PC-3 (cell line): ENCODE measurements around the gene BLCAP. TPM values are rescaled to one million over a fixed set of nuclear protein-coding genes. Genes with fewer than 3 reads are reported as not detected.

Experiments
- ATAC-seq: fragments of 200-7000 bp; cut with Tn5 transposase; 2 replicates; pipeline ENCODE4 v1.9.1; 2020; ENCODE audit warnings: mild to moderate bottlenecking, moderate library complexity
- BruUV-seq: library from RNA; stranded (reverse); fragments of 400-500 nt; replicated peaks from 2 replicates; lab custom pipeline; 2021; lab: Mats Ljungman, UMichigan
- CTCF ChIA-PET: fragments of 300-600 bp; sonication (Branson Sonifier 250); formaldehyde crosslinking; loops from one replicate; lab custom pipeline; 2022; ENCODE audit warnings: antibody characterized with exemption; lab: Charles Lee
- POLR2A ChIA-PET: fragments of 300-600 bp; sonication (Branson Sonifier 250); formaldehyde crosslinking; loops from one replicate; lab custom pipeline; 2022; ENCODE audit warnings: antibody characterized with exemption; ENCODE audit not compliant: unreplicated experiment; lab: Charles Lee
- DNase-seq: peaks from one replicate; pipeline ENCODE4 v3.0.0-alpha.2; 2015
- H2AFZ ChIP-seq: fragments of 300-600 bp; sonication (generic); 2 replicates; pipeline ENCODE4 v1.6.0; 2016; ENCODE audit warnings: antibody characterized with exemption, low read length
- H3F3A ChIP-seq: fragments of 300-600 bp; sonication (generic); one replicate; pipeline ENCODE4 v1.6.0; 2017; ENCODE audit warnings: antibody characterized with exemption, low read length, control low read depth, mild to moderate bottlenecking; ENCODE audit not compliant: unreplicated experiment
- H3K27ac ChIP-seq: fragments of 300-600 bp; sonication (generic); 2 replicates; pipeline ENCODE4 v1.5.1; 2016; ENCODE audit warnings: mild to moderate bottlenecking, low read length
- H3K27me3 ChIP-seq: fragments of 300-600 bp; sonication (generic); 2 replicates; pipeline ENCODE4 v1.6.1; 2016; ENCODE audit warnings: low read length, mixed read lengths
- H3K36me3 ChIP-seq: fragments of 300-600 bp; sonication (generic); 2 replicates; pipeline ENCODE4 v1.6.1; 2016; ENCODE audit warnings: low read depth, mixed run types, low read length, mixed read lengths
- H3K4me1 ChIP-seq: fragments of 300-600 bp; sonication (generic); 2 replicates; pipeline ENCODE4 v1.5.1; 2016; ENCODE audit warnings: low read length; ENCODE audit not compliant: insufficient read depth
- H3K4me2 ChIP-seq: fragments of 300-600 bp; sonication (generic); 2 replicates; pipeline ENCODE4 v1.6.0; 2016; ENCODE audit warnings: low read length
- H3K4me3 ChIP-seq: fragments of 300-600 bp; sonication (generic); 2 replicates; pipeline ENCODE4 v1.5.1; 2016; ENCODE audit warnings: mild to moderate bottlenecking, low read length, mixed read lengths
- H3K79me2 ChIP-seq: fragments of 300-600 bp; sonication (generic); 2 replicates; pipeline ENCODE4 v1.6.1; 2017; ENCODE audit warnings: low read length, mixed read lengths
- H3K9ac ChIP-seq: fragments of 300-600 bp; sonication (generic); 2 replicates; pipeline ENCODE4 v1.6.0; 2016; ENCODE audit warnings: mild to moderate bottlenecking, low read length
- H3K9me2 ChIP-seq: fragments of 300-600 bp; sonication (generic); replicated peaks from 2 replicates; pipeline ENCODE4 v1.6.1; 2016; ENCODE audit warnings: mixed run types, low read length, mixed read lengths
- H3K9me3 ChIP-seq: fragments of 300-600 bp; sonication (generic); 2 replicates; pipeline ENCODE4 v1.6.1; 2016; ENCODE audit warnings: low read length, mixed read lengths
- H4K20me1 ChIP-seq: fragments of 300-600 bp; sonication (generic); 2 replicates; pipeline ENCODE4 v1.6.1; 2016; ENCODE audit warnings: low read length, mixed read lengths
- CTCF ChIP-seq: fragments of 300-600 bp; sonication (generic); conservative IDR thresholded peaks from 2 replicates; pipeline ENCODE4 v1.5.1; 2017; ENCODE audit warnings: antibody characterized with exemption, low read depth, mild to moderate bottlenecking, low read length
- EZH2 ChIP-seq: fragments of 300-600 bp; sonication (generic); IDR thresholded peaks from one replicate; pipeline ENCODE4 v1.6.1; 2017; ENCODE audit warnings: antibody characterized with exemption, mild to moderate bottlenecking, low read length; ENCODE audit not compliant: unreplicated experiment
- EZH2phosphoT487 ChIP-seq: fragments of 300-600 bp; sonication (generic); IDR thresholded peaks from 2 replicates; pipeline ENCODE4 v1.6.1; 2018; ENCODE audit warnings: mild to moderate bottlenecking, antibody characterized with exemption, low read length, borderline replicate concordance
- intact Hi-C: fragments of 100-400 bp; cut with micrococcal nuclease; formaldehyde crosslinking; loops from 2 replicates; pipeline ENCODE4 v1.9.0; 2023
- total RNA-seq: library from RNA; depleted of rRNA; stranded (reverse); fragments of >200 nt; gene quantifications from 2 replicates; pipeline ENCODE4 v1.2.3, GENCODE V29; 2014

BLCAP gene
- total RNA-seq, 1 experiment from 2014 or later: 100 TPM

- POLR2A ChIA-PET: interaction anchor here (0.6 kb wide), 1 partner anchor 458 kb away, joined by 5 read pairs; no protein-coding TSS in a partner anchor
- peaks cover 20% of the 10 kb centered on the region; the same call in 1 of the 2 replicates for H3K27me3 ChIP-seq
Measured at GRCh38 chr20:37565134-37565811, 37.6 kb upstream of the BLCAP start.

GRCh38 chr20:37564388-37565133 lies 36.9 kb upstream of the BLCAP start:
- BruUV-seq: no TSS peak
- DNase-seq: peak; percentile 70
- Histone ChIP-seq H3K79me2 (no peaks in the 10 kb centered on the region), H3K4me1 (peaks cover 10% of the 10 kb centered on the region; the same call in 1 of the 2 replicates), H3F3A (no peaks in the 10 kb centered on the region), H3K4me3 (peak overlapping the region; percentile 57), H3K36me3 (no peaks in the 10 kb centered on the region), H4K20me1 (no peaks in the 10 kb centered on the region), H2AFZ (peak overlapping the region; percentile 92), H3K4me2 (peak overlapping the region; percentile 84), H3K27me3 (peaks cover 13% of the 10 kb centered on the region; the same call in 1 of the 2 replicates), H3K9ac (no peak overlapping the region), H3K9me2 (no peaks in the 10 kb centered on the region), H3K9me3 (no peaks in the 10 kb centered on the region), H3K27ac (no peak overlapping the region)
- TF ChIP-seq CTCF (peak; percentile 96), EZH2phosphoT487 (no peak)
- ChIA-PET POLR2A (no interaction called here), CTCF (interaction anchor here (0.6 kb wide), 3 partner anchors 123 to 430 kb away, joined by 3 read pairs; no protein-coding TSS in a partner anchor)
- ATAC-seq: peak; percentile 80
- intact Hi-C loops: loop anchor here (5.0 to 10.0 kb wide), 2 partner anchors 428 to 490 kb away; no protein-coding TSS in a partner anchor

More at GRCh38 chr20:37565134-37565811, 37.6 kb upstream of the BLCAP start:
- no peaks in the 10 kb centered on the region for H4K20me1 ChIP-seq
- CTCF ChIA-PET: interaction anchor here (0.6 kb wide), 1 partner anchor 10 kb away, joined by 3 read pairs; no protein-coding TSS in a partner anchor
- DNase-seq (no peak), ATAC-seq (no peak; the same call in 1 of the 2 replicates)
- no peak overlapping the region for H2AFZ ChIP-seq
- no peak overlapping the region for H3K4me2 ChIP-seq
- H3K79me2 ChIP-seq: no peaks in the 10 kb centered on the region
- H3F3A ChIP-seq: no peaks in the 10 kb centered on the region
- no peak for TF ChIP-seq EZH2
- no peak for TF ChIP-seq CTCF
- TF ChIP-seq EZH2phosphoT487: no peak
- BruUV-seq: no TSS peak
- no peak overlapping the region for H3K4me3 ChIP-seq
- intact Hi-C loops: loop anchor here (5.0 to 10.0 kb wide), 2 partner anchors 427 to 490 kb away; no protein-coding TSS in a partner anchor
- peaks cover 9% of the 10 kb centered on the region; the same call in 1 of the 2 replicates for H3K4me1 ChIP-seq
- no peaks in the 10 kb centered on the region for H3K36me3 ChIP-seq
- H3K9me3 ChIP-seq: no peaks in the 10 kb centered on the region
- no peak overlapping the region for H3K9ac ChIP-seq
- no peaks in the 10 kb centered on the region for H3K9me2 ChIP-seq
- H3K27ac ChIP-seq: no peak overlapping the region
